DND-41 (cell line): ENCODE data around the gene TRIOBP.

Source experiments
- EZH2 ChIP-seq: IDR thresholded peaks from 3 replicates; pipeline ENCODE4 v1.6.1; 2012; ENCODE audit warnings: borderline replicate concordance, low read depth, mild to moderate bottlenecking, moderate library complexity, low read length, inconsistent platforms; ENCODE audit not compliant: severe bottlenecking
- TF ChIP-seq, protein P1 (sequence below): IDR thresholded peaks from 2 replicates; pipeline ENCODE4 v1.5.1; 2012; ENCODE audit warnings: borderline replicate concordance, low read length, moderate library complexity, mild to moderate bottlenecking; ENCODE audit not compliant: poor library complexity, severe bottlenecking; ENCODE audit errors: extremely low read depth

DNA sequence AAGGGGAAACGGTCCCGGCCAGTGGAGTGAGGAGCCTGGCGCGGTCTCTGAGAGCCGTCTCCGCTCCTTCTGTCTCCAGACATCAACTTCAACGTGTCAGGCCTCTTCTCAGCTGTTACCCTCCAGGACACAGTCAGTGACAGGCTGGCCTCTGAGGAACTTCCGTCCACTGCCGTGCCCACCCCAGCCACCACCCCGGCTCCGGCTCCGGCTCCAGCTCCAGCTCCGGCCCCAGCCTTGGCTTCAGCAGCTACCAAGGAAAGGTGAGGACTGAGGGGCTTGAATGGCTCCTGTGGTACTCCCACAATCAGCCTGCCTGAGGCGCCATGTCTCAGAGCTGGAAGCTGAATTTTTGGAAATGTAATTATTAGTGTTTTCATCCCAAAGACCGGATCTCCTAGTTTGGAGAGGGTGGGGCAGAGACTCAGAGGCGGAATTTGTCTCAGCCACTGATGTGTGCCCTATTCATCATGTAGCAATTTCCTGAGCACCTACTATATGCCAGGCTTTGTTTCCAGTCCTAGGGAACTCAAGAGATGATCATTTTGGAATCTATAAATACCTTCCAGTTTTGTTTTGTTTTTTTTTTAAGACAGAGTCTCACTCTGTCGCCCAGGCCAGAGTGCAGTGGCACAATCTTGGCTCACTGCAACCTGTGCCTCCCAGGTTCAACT lies 46.2 kb upstream of the TRIOBP start:
- TF ChIP-seq, protein P1, sequence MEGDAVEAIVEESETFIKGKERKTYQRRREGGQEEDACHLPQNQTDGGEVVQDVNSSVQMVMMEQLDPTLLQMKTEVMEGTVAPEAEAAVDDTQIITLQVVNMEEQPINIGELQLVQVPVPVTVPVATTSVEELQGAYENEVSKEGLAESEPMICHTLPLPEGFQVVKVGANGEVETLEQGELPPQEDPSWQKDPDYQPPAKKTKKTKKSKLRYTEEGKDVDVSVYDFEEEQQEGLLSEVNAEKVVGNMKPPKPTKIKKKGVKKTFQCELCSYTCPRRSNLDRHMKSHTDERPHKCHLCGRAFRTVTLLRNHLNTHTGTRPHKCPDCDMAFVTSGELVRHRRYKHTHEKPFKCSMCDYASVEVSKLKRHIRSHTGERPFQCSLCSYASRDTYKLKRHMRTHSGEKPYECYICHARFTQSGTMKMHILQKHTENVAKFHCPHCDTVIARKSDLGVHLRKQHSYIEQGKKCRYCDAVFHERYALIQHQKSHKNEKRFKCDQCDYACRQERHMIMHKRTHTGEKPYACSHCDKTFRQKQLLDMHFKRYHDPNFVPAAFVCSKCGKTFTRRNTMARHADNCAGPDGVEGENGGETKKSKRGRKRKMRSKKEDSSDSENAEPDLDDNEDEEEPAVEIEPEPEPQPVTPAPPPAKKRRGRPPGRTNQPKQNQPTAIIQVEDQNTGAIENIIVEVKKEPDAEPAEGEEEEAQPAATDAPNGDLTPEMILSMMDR, result no peak
- TF ChIP-seq EZH2, result no peak
